MG63 (cell line): ENCODE results near the gene AMFR. TPM values are rescaled to one million over a fixed set of nuclear protein-coding genes. Genes with fewer than 3 reads are reported as not detected.
A peak's percentile ranks its signal among the peaks of the same experiment; 100 is the strongest.

ENCODE experiments used
- DNase-seq: peaks from one replicate; pipeline ENCODE4 v3.0.0-alpha.2; 2020
- H3K27me3 ChIP-seq: fragments of 250-450 bp; sonication (Bioruptor Pico); 2 replicates; pipeline ENCODE4 v1.5.1; 2020; ENCODE audit warnings: mild to moderate bottlenecking, moderate library complexity
- H3K36me3 ChIP-seq: fragments of 250-450 bp; sonication (Bioruptor Pico); 2 replicates; pipeline ENCODE4 v1.5.1; 2020; ENCODE audit warnings: mild to moderate bottlenecking, moderate library complexity
- H3K4me3 ChIP-seq: fragments of 250-450 bp; sonication (Bioruptor Pico); 2 replicates; pipeline ENCODE4 v1.5.1; 2020; ENCODE audit warnings: mild to moderate bottlenecking, moderate library complexity
- H3K9me3 ChIP-seq: fragments of 250-450 bp; sonication (Bioruptor Pico); 2 replicates; pipeline ENCODE4 v1.5.1; 2020; ENCODE audit warnings: mild to moderate bottlenecking, moderate library complexity
- total RNA-seq: library from RNA; depleted of rRNA; stranded (reverse); fragments of >200 nt; shearing (Covaris generic); gene quantifications from 2 replicates; pipeline ENCODE4 v1.2.3, GENCODE V29; 2014; ENCODE audit warnings: low replicate concordance

The AMFR gene
- total RNA-seq, 1 experiment from 2014 or later = 395 TPM

DNA sequence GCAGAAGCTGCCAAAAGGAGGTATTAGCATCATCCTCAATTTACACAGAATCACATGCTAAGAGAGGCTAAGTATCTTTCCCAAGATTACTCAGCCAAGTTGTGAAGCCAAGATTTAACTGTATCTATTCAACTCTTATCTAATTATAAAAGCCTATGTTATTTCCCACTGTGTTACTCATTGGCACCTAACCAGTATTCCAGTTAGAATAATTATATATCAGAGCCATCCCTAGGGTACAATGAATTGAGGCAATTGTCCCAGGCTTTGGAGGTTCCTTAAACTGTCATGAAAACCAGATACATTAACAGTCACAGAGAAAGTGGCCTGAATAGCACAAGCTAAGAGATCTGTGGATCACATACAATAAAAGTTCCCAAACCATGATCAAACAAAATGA lies 10.9 kb upstream of the AMFR start:
- Histone ChIP-seq H3K9me3 (no peaks in the 10 kb centered on the region), H3K27me3 (no peaks in the 10 kb centered on the region), H3K4me3 (no peak overlapping the region), H3K36me3 (peaks cover 94% of the 10 kb centered on the region)
- no peak for DNase-seq

DNA sequence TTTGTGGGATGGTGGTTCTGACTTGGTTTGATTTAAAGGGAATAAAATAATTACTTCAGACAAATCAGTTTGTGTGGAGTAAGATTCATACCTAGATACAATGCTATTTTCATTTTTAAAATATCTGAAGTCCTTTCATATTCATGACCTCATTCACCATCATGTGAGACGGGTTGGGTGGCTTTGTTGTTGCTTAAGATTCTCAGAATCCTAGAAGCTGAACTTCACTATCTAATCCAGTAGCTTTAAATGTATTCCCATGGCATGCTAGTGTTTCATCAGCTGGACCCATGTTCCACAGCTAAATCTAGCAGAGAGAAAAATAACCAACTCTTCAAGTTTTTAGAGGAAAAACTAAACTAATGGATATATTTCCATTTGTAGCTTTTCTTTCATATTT lies 2.7 kb upstream of the AMFR start:
- H3K9me3 ChIP-seq = no peaks in the 10 kb centered on the region
- no peak overlapping the region for H3K4me3 ChIP-seq
- no peak for DNase-seq
- no peaks in the 10 kb centered on the region for H3K27me3 ChIP-seq
- peaks cover 65% of the 10 kb centered on the region for H3K36me3 ChIP-seq

DNA sequence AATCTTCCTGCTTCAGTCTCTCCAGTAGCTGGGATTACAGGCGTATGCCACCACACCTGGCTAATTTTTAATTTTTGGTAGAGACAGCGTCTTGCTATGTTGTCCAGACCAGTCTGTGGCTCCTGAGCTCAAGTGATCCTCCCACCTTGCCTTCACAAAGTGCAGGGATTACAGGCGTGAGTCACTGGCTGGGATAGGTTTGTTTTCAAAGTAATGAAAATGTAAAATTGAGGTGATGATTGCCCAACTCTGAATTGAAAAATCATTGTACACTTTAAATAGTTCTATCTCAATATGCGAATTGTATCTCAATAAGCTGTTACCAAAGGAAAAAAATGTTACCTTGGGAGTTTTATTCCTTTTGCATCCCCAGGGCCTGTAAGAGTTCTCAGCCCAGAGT lies 1.2 kb upstream of the AMFR start:
- Histone ChIP-seq H3K36me3 (peaks cover 55% of the 10 kb centered on the region), H3K9me3 (no peaks in the 10 kb centered on the region), H3K27me3 (no peaks in the 10 kb centered on the region), H3K4me3 (no peak overlapping the region)
- no peak for DNase-seq

DNA sequence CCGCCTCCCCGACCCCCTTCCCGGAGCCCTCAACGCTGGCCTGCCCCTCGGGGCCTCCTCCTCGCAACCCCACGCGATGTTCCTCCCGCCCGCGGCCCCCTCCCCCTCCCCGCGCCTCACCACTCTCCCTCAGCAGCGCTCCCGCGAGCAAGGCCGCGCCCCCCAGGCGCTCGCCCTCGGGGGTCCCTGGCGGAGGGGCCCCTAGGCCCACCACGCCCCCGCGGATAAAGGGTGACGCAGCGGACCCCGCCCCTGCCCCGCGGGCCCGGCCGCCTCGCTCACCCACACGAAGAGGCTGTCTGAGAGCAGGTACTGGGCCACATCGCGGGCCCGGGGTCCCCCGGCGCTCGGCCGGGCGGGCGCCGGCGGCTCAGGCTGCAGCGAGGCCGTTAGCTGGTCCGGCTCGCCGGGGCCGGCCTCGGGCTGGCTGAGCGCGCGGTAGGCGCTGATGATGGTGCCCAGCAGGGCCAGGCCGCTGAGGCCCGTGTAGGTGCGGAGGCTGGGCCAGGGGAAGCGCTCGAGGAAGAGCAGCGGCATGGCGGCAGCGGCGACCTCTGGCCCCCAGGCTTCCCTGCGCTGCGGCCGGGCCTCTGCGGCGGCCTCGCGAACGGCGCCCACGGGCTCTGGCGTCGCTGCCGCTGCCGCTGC lies 430 bp downstream of the AMFR start:
- DNase-seq = peak; percentile 68
- no peaks in the 10 kb centered on the region for H3K27me3 ChIP-seq
- H3K36me3 ChIP-seq = peaks cover 38% of the 10 kb centered on the region
- no peaks in the 10 kb centered on the region for H3K9me3 ChIP-seq
- H3K4me3 ChIP-seq = peak overlapping the region; percentile 58

DNA sequence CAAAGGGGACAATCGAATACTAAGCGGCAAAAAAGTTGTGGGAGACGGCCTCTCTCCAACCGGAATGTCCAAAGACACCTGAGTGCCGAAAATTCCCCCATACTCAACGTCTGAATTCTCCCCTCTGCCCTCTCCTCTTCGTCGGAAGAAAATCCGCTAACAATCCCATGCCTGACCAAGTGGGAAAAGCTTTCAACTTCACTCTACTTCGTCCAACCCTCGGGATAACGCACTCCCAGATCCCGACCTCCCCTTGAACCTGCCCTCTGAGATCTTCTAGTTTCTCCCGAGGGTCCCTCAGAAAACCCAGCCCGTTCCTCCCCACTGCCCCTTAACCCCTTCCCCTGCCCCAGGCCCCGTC lies 961 bp downstream of the AMFR start:
- H3K4me3 ChIP-seq = peak overlapping the region; percentile 58
- no peak for DNase-seq
- H3K9me3 ChIP-seq = no peaks in the 10 kb centered on the region
- no peaks in the 10 kb centered on the region for H3K27me3 ChIP-seq
- H3K36me3 ChIP-seq = peaks cover 33% of the 10 kb centered on the region

DNA sequence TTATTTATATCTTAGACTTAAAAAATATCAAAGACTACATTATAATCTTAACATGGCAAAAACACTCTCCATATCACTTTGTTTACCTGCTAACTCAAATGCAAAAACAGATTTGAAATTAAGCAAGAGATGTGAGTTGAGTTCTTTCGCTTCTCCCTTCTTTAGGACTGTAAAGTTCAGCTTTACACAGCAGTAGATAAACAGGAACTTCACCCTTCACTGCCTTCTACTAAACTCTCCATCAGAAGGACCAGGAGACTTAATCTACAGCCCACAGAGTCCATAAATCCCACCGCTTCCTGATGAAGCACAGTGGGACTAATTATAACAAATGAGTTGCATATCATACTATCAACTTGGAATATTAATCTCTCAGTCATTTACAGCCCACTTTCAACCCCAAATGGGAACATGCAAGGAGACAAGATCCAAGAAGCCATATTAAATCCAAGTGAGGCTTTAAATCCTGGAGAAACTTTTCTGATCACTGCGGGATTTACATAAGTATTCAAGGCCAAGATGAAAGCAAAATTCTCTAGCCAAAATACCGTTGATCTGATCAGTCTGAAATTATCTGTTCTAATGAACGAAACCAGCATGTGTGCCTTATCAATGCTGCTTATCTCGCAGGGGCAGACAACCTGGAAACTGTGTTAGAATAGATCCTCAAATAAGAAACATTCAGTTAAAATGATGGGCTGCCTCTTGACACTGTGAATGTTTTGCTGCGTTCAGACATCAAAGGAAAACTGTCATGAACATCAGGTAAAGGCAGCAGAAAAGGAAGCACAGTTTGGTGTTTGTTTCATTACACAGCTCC lies 1.6 kb downstream of the AMFR start:
- H3K9me3 ChIP-seq = no peaks in the 10 kb centered on the region
- no peaks in the 10 kb centered on the region for H3K27me3 ChIP-seq
- H3K4me3 ChIP-seq = peak overlapping the region; percentile 58
- H3K36me3 ChIP-seq = peaks cover 27% of the 10 kb centered on the region
- no peak for DNase-seq

DNA sequence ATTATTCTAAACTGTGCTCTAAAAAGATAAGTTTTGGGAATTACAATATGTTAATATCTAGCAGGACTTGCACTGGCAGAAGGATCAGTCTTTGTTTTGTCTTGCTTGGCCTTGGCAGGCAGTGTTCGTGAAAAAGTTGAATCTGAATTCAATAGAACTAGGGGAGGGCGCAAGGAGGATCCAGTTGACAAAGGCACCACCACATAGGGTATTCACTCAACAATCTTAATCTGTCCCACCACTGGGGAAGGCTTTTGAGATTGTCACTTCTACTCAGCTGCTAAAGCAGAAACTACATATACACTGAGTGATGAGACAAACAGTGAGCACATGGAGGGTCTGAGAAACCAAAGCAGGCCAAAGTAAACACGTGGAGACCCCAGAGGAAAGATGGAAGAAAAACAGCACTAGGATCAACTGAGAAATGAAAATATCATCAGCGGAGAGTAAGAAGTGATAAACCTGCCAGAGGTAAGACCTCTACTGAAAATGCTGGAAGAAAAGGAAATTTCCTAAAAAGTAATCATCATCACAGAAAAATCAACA lies 2.4 kb downstream of the AMFR start:
- Histone ChIP-seq H3K4me3 (peak overlapping the region; percentile 58), H3K9me3 (no peaks in the 10 kb centered on the region), H3K36me3 (peaks cover 19% of the 10 kb centered on the region), H3K27me3 (no peaks in the 10 kb centered on the region)
- DNase-seq = no peak

DNA sequence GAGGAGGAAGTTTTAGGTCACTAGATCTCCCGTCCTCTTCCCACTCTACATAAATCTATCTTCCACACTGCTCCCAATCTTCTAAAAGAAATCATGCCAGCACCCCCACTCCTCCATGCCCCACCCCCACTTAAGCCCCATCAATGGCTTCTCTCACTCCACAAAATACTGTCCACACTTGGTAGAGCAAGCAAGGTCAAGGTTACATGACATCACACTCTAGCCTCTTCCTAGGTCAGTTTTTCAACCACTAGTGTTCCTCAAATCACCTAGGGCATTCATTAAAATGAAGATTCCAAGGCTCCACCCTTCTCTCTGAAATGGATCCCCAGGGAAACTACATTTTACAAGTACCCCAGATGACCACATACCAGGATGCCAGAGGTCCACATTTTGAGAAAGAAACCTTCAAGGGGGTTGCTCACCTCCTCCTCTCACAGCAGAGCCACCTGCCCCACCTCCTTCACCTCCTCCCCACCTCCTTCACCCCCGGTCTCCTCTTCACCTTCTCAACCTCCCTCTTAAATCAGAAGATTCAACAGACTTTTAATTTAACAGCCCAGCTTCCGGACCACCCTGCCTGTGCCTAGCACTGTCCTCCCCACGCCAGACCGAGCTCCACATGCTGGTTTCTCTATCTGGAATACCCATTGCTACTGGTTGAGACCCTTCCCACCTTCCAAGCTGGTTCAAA lies 3.2 kb downstream of the AMFR start:
- Histone ChIP-seq H3K9me3 (no peaks in the 10 kb centered on the region), H3K36me3 (peaks cover 21% of the 10 kb centered on the region), H3K27me3 (no peaks in the 10 kb centered on the region), H3K4me3 (no peak overlapping the region)
- DNase-seq = no peak

DNA sequence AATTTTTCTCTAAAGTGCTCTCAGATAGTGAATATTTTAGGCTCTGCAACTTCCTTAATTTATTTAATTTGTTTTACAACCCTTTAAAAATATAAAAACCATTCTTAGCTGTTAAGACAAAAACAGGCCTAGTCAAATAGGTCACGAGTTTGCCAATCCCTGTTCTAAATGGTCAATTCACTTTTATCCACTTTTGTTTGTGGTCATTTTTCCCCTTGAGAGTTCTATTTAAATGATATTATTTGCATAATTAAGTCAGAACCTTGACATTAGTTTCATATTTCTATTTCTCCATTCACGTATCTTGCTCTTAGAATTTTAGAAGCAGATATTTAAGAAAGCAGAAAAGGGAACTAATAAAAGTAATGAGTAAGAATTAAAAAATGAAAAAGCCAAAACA lies 4.0 kb downstream of the AMFR start:
- H3K36me3 ChIP-seq = peaks cover 16% of the 10 kb centered on the region
- H3K9me3 ChIP-seq = no peaks in the 10 kb centered on the region
- DNase-seq = no peak
- H3K4me3 ChIP-seq = no peak overlapping the region
- H3K27me3 ChIP-seq = no peaks in the 10 kb centered on the region

GRCh38 chr16:56420613-56421012 lies 4.7 kb downstream of the AMFR start:
- Histone ChIP-seq H3K27me3 (no peaks in the 10 kb centered on the region), H3K4me3 (no peak overlapping the region), H3K9me3 (no peaks in the 10 kb centered on the region), H3K36me3 (peaks cover 15% of the 10 kb centered on the region)
- DNase-seq = no peak

DNA sequence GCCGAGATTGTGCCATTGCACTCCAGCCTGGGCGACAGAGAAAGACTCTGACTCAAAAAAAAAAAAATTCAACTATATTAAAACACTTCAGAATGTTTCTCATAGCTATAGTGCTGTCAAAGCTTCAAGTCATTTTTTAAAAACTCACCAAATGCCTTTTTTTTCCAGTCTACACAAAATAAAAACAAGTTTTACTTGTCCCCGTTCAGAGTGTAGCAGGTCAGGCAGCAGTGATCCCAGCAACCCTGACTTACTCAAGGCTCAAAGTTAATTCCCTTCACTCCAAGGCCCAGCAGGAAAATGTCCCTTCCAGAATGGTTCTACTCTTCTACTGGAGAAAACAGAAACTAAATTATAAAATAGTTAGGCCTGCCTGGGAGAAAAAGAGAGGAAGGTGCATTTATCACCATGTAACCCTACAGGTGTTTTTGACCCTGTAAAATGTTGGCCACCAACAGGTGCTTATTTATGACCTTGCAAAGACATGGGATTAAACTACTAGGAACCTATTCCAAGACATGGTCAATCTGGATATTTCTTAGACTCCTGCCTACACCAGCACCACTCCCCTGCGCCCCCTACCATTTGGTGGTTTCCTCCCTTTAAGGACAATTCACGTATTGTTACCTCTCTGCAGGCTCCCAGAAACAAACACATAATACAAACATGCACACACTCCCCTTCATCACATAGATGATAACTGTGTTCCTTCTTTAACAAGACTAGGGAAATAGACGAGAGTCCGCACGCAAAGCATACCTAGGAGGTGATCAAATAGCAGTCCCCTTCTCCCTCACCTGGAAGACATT lies 5.4 kb downstream of the AMFR start:
- DNase-seq = no peak
- H3K36me3 ChIP-seq = peaks cover 18% of the 10 kb centered on the region
- H3K9me3 ChIP-seq = no peaks in the 10 kb centered on the region
- H3K27me3 ChIP-seq = no peaks in the 10 kb centered on the region
- H3K4me3 ChIP-seq = no peak overlapping the region

GRCh38 chr16:56417138-56417537 lies 8.2 kb downstream of the AMFR start:
- no peak for DNase-seq
- Histone ChIP-seq H3K4me3 (no peak overlapping the region), H3K9me3 (no peaks in the 10 kb centered on the region), H3K27me3 (no peaks in the 10 kb centered on the region), H3K36me3 (peaks cover 36% of the 10 kb centered on the region)

DNA sequence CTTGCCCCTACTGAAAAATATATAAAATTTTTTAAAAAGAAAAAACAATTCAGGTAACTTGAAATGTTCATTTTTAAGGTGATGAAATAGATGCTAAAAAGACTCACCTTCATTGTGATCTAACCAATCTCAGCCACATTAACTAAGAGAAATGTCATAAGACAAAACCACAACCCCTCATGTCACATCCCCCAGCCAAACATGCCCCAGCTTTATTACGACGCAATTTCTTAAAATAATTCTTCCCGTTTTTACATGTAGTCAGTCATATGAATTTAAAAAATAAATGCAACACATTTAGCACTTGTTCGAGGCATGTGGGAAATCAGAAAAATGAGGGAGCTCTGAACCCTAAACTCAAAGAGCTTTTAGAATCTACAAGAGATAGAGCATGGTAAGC lies 9.5 kb downstream of the AMFR start:
- no peaks in the 10 kb centered on the region for H3K9me3 ChIP-seq
- peaks cover 45% of the 10 kb centered on the region for H3K36me3 ChIP-seq
- H3K4me3 ChIP-seq = no peak overlapping the region
- no peak for DNase-seq
- H3K27me3 ChIP-seq = no peaks in the 10 kb centered on the region

DNA sequence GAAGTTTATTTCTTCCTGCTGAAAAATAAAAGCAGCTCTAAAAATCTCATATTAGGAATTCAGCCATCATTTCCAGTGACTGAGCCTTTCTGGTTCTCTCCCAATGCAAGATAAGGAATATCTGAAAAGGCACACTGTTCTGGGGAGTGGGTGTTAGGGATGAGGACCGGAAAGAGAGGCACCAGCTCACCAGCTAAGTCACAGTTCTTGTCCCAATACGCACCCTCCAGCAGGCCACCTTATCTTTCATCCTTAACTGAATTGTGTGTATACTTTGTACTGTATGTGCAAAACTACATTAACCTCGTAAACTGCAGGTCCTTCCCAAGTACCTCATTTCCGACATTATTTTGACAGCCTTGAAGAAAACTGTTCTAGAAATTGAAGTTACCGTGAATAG lies 11.0 kb downstream of the AMFR start:
- H3K27me3 ChIP-seq = no peaks in the 10 kb centered on the region
- no peak overlapping the region for H3K4me3 ChIP-seq
- DNase-seq = no peak
- no peaks in the 10 kb centered on the region for H3K9me3 ChIP-seq
- H3K36me3 ChIP-seq = peaks cover 52% of the 10 kb centered on the region

- Histone ChIP-seq H3K4me3 (no peak overlapping the region), H3K27me3 (no peaks in the 10 kb centered on the region), H3K9me3 (no peaks in the 10 kb centered on the region), H3K36me3 (peaks cover 62% of the 10 kb centered on the region)
- no peak for DNase-seq
These were observed 12.0 kb downstream of the AMFR start for GRCh38 chr16:56413381-56413780.

DNA sequence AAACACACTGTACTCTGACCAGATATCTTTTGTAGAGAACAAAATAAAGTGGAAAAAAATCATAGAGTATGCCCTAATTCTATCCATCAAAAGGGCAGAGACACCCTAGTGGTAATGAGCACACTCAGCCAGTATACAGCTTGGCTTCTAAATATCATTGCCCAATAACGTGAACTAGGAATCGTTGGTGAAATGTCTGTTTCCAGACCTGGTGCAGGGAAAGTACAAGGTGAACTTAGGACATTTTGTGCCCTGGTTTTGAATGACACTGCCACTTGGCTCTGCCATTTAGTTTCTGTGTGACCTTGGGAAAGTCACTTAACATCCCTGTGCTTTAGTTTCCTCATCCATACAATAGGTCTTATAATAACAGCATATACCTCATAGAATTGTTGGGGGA lies 13.7 kb downstream of the AMFR start:
- peaks cover 65% of the 10 kb centered on the region for H3K36me3 ChIP-seq
- no peaks in the 10 kb centered on the region for H3K9me3 ChIP-seq
- no peak for DNase-seq
- no peak overlapping the region for H3K4me3 ChIP-seq
- no peaks in the 10 kb centered on the region for H3K27me3 ChIP-seq

DNA sequence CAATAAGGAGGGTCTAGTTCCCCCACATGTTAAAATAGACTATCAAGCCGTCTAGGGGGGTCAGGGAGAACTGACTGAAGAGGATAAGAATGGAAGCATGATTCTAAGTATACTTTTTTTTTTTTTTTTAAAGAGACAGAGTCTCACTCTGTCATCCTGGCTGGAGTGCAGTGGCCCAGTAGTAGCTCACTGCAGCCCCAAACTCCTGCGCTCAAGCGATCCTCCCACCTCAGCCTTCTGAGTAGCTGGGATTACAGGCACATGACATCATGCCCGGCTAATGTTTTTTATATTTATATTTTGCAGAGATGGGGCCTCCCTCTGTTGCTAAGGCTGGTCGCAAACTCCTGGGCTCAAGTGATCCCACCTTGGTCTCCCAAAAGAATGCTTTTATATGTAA lies 14.2 kb downstream of the AMFR start:
- Histone ChIP-seq H3K9me3 (no peaks in the 10 kb centered on the region), H3K36me3 (peaks cover 65% of the 10 kb centered on the region), H3K4me3 (no peak overlapping the region), H3K27me3 (no peaks in the 10 kb centered on the region)
- no peak for DNase-seq
